HG03469 (cell line): ENCODE results near the gene KCNMA1.
A peak's percentile ranks its signal among the peaks of the same experiment; 100 is the strongest.

Experiments used
- ATAC-seq: cut with Tn5 transposase; IDR thresholded peaks from one replicate; pipeline ENCODE4 v1.9.1; 2021; ENCODE audit warnings: mild to moderate bottlenecking, moderate library complexity, moderate number of reproducible peaks; ENCODE audit not compliant: unreplicated experiment

Gene KCNMA1

DNA sequence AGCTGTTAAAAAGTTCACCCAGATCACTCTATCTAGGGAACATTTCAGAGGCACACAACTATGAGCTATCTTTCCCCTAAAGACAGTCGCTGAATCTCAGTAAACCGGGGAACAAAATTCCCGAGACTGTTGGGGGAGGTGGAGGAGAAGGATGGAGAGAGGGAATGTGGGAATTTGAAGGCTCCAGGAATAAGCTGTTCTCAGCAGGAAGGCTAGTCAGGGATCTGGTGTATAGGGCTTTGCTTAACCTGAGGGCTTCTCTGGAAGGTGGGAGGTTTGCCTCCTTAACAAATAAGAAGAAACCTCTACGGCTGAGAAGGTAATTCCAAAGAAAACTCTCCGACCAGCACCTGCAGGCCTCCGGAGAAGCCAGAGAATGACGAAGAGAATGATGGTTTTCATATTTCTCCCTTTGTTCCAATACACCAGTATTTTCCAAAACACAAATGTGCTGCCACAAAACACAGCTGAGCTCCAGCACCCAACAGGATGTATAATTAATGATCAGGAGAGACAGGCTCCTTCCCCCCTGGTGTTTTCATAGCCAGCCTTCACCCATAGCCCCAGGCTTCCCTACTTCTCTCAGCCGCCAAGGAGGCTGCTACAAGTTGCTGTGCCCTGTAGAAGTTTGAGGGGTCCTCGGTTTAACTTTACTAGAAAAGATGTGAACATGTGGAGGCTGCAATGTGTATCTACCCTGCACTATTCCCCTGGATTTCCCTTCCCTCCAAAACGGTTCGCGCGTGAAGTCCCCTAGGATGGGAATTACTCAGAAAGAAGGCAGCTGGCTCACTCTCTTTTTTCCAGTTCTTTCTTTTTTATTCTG lies 2.0 kb downstream of the KCNMA1 start:
- no peak for ATAC-seq

DNA sequence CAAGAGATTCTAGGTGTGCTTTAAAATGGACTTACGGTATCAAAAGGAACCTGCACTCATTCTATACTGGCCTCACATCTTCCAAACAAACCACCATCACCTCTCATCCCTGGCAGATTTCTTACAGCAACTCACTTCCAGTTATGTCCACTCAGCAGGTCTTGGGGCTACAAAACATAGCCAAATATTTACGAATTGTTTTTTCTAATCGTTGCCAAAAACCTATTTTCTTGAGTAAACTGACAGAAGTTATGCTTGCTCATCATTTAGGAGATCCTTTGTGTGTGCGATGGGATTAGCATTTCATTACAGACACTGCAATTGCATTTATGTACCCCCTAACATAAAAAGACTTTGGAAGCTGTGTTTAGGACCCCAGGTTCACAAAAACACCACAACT lies 2.7 kb downstream of the KCNMA1 start:
- no peak for ATAC-seq

DNA sequence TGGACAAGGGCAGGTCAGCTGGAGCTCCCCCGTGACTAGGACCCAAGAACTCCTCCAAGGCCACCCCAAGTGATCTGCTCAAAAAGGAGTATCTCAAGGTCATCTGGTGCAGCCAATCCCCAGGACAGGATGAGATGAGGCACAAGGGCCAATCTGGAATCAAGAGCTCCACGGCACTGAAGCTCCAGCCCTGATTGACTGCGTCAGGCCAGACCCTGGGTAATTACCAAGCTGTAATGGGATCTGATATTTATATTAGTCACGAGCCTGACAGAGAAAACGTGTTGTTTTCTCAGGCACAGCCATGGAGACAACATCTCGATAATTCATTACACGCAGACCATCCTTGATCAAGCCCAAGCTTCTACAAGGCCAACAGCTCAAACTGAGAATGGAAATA lies 4.2 kb downstream of the KCNMA1 start:
- no peak for ATAC-seq

DNA sequence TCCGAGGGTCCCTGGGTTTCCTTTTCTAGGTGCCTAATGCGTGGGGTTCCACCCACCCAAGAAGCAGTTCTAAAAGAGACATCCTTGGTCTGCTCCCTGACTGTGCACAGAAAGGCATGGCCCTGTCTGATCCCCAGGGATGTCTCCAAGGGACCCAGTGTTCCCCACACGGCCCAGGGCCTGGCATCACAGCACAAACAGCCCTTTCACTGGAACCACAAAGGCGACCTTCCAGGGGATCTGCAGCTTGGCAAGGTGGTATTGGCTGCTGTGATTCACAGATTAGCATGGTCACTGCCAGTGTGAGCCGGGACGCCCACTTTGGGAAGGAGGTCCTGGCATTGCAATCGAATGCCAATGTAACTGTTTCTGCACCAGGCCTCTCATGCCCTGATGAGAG lies 6.4 kb downstream of the KCNMA1 start:
- no peak for ATAC-seq

DNA sequence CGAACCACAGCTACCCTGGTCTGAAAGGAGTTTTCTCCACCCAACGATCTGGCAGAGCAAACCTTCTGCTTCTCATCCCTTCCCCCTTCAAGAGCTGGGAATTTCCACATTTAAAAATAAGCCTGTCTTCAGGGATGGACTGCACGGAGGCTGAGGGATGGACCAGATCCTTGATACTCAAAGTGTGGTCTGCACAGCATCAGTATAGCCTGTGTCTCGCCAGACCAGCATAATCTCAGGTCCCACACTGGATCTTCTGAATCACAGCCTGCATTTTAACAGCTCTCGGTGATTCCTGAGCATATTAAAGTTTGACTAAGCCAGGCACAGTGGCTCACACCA lies 7.1 kb downstream of the KCNMA1 start:
- ATAC-seq = no peak

DNA sequence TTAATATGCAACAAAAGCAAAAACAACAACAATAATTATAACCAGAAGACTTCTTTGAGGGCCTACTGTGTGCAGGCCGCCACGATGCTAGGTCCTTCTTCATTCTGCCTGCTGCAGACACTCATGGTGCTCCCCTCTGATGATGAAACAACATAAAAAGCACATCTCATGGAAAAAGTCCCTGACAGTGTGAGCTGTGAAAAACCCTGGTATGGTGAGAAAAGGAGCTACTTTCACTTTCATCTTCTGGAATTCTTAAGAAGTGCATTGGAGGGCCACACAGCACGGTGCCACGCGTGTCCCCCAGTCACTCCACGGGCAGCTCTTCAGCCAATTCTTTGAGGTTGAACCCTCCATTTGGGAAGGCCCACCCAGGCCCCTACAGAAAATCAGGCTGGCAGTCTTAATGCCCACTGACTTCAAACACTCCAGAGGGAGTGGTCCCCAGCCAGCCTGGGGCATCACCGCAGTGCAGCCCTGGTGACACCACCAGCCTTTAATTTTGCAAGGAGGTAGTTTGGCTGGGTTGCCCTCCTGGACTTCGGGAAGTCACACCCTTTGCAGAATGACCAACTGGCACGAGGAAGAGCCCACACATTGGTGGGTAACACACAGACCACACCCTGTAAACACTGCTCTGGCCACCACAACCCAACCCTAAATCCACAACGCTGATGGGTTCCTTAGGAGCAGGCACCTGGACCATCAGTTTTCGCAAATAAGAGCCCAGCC lies 7.7 kb downstream of the KCNMA1 start:
- no peak for ATAC-seq

DNA sequence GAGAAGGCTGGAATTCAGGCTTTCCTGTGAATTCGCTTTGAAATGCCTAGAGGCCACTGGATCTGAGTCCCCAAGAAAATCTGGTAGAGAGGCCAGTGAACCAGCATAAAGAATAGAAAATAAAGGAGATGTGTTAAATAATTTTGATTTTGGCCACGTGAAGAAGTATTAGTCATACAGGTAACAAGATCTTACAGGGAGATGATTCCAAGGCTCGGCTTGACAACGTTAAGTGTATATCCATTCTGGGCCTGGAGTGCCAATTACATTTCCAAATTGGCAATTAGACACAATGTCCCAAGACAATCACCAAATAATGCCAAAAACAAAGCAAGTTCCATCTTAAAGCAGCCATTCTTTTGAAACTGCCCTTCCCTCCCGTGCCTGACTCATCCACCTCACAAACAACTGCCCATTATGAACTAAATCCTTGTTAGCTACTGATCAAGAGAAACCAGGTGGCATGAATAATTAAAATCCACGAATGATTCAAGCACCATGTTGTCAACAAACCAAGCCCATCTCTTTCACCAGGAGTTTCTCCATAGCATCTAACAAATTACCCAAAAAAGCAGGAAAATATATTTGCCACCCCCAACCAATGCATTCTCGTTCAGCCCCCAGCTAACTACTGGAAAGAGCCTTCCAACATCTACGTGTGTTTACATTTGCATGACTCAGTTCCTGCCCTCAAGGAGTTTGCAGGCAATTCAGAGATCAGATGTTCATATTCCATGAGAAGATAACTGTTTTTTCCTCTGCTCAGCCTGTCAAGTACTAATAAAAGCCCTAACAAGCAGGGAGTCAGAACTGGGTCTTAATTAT lies 8.5 kb downstream of the KCNMA1 start:
- no peak for ATAC-seq

DNA sequence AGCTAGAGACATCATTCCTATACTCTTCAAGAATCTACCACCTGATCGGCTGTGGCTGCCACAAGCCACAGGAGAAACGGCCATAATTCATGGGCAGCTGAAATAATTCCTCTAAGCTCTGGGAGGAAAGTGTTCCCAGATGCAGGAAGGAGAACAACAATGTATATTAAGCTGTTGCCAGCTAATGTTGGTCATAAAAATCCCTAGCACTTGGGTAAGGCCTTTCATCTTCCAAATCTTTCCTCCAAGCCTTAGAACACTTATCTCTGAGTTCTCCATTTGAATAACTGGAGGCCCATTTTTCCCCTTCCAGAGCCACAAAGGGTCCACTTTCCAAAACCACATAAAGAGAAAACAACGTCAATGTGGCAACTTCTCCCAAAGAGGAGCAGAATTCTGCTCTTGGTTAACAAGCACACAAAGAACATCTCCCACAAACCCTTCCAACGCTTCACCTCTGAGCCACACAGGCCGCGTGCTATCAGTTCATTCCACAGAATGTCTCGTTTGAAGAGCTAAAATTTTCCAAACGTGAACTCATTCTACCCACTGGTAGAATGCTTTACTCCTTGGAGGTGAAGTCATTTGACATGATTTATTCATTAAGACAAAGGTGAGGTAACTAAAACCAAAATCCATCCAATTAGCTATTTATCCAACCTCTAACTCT lies 11.2 kb downstream of the KCNMA1 start:
- no peak for ATAC-seq

DNA sequence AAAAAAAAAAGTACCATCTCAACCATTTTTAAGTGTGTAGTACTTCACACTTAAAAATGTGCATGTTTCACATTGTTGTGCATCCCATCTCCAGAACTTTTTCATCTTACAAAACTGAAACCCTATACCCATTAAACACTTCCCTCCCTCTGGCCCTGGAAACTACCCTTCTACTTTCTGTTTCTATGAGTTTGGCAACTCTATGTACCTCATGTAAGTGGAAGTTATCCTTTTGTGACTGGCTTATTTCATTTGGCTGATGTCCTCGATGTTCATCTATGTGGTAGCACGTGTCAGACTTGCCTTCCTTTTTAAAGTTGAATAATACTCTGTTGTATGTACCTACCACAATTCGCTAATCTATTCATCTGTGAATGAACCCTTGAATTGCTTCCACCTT lies 12.2 kb downstream of the KCNMA1 start:
- no peak for ATAC-seq

DNA sequence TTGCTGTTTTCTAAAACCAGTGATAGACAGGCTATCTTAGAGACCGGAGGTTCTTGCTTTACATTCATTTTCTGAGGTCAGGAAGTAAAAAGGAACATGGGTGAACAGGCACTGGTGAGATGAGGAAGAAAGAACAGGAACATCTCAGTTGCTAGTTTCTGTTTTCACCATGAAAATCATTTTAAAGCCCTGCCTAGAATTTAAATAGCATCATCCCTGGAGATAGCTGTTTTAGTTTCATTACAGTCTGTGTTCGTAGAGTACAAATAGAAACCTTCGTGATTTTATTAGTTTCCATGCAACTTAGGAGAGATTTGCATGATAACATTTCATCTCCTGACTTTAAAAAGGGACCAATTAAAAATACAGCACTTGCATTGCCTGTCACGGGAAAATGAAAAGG lies 14.7 kb downstream of the KCNMA1 start:
- ATAC-seq = peak; percentile 60

DNA sequence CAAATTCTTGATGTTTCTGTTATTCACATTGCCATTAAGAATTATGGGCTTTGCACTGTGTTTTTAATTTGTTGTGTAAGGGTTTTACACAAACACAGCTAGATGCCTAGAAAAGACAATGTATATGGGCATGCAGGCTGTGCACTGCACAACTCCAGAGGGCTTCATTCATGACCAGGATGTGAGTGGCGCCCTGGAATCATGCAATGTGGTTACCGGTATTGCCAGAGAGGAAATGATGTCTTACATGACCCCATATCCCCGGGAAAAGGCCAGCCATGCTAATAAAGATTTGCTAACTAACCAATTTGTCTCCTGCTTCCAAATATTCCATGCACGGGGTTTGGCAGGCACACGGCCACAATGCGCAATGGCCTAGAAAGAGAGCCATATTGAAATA lies 16.9 kb downstream of the KCNMA1 start:
- no peak for ATAC-seq

DNA sequence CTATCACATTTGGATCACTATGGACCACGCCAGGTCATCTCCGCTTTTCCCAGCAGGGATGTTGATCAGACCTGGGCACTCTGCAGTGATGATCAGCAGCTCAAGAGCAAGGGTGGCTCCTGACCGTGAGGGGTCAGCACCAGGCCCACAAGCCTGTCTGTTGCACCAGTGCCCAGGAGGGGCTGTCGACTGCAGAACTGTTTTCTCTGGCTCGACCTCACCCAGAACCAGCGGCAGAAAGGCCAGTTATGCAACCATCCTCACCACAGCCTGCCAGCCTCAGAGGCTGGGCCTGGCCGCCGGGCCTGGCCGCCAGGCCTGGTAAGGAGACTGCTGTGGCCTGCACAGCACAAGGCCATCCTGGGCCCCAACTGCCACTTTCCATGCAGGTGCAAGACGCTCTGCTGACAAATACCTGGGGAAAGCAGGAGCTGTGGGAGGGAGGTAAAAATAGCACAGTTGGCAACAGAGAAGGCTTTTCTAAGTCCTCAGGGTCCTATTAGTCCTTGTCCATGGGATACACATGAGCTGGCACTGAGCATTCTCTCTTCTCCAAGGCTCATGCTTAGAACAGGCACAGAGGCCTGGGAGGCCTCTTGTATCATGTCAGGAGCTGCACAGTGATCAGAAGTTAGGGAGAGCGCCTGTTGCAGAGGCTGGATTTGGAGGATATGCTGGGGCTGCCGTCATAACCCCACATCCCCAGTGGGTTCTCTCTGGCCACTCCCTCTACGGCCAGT lies 17.5 kb downstream of the KCNMA1 start:
- no peak for ATAC-seq

DNA sequence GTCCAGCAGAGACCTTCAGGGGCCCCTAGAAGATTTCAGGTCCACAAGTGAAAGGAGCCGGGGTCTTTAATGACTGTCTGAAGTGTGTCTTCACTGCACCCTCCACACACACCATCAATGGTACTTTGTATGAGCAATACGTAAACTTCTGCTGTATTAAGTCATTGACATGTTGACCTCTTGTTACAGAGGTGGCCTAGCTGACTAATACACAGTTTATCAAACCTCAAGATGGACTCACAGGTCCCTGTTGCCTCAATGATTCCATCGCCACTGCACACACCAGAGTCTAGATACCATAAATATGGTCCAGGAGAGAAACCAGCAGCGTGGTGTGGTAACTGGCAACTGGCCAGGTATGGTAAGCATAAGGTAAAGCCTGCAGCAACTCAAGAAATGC lies 19.5 kb downstream of the KCNMA1 start:
- no peak for ATAC-seq

DNA sequence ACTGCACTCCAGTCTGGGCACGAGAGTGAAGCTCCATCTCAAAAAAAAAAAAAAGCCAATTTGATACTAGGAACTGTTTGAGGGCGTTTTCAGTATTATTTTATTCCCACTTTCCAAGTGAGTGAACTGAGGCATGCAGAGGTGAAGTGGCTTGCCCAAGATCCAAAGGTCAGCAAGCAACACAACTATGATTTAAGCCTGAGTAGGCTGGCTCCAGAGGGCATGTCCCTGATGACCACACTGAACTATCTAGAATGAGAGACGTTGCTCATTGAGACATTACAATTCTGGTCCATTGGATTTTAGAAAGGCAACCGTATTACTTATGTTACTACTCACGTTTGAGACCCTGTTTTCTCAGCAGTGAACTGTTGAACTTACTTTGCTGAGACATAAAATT lies 20.8 kb downstream of the KCNMA1 start:
- no peak for ATAC-seq

DNA sequence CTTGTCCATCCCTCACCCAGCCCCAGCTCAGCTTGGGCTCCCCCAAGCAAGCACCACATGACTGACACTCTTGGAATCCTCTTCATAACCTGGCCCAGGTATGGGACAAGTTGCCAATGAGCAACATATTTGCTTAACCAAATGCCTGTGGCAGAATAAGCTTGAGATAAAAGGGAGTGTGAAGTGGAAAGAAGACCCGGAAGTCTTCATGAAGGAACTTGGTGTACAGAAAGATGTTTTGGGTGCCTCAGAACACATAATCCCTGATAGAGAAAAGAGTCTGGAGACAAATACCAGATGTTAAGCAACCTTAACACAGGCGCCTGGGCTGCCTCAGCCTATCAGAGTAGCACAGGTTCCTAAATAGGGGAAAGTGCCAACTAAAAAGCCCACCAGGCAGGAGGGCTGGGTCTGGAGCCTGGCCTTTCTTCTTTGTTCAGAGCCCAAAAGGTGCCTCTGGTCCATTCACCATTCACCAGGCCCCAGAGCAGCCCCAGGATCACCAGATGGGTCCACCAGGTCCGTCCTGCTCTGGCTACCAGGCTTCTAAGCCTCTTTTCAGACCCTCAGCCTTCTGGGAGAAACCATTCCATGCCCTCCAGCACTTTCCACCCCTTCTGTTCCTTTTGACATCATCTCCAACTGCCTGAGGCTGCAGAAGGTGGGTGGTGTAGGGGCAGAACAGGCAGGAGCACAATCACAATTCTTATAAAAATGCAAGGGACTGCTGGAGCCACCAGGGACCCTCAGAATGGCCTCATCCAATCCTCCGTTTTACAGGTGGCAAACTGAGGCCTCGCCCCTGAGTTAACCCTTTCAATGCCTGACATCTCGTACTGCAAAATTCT lies 22.6 kb downstream of the KCNMA1 start:
- no peak for ATAC-seq

DNA sequence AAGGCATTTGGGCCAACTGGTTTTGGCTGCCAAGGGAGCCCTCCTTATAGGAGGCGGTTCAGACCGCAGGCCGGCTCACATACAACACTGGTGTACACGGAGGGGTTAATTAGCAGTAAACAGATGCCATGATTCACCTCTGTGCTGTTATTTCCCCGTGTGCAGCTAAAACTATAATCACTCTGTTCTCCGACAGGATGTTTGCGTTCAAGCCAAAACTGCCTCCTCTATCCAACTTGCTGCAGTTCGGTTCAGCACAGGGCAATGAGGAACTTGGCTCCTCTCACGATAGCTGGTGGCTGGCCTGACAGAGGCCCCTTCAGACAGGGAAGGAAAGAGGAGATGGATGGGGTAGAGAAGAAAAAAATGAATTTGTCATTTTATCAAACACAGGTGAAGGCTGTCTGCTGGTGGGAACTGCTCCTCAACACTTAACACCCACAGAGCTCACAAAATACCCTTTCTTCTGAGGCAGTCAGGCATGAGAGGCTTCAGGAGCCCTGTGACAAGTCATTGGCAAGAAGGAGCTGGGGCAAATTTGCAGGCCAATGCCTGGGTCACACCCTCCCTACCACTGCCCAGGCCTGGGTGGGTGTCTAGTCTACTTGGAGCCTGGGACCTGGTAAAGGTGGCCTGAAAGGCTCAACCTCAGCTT lies 24.0 kb downstream of the KCNMA1 start:
- no peak for ATAC-seq

DNA sequence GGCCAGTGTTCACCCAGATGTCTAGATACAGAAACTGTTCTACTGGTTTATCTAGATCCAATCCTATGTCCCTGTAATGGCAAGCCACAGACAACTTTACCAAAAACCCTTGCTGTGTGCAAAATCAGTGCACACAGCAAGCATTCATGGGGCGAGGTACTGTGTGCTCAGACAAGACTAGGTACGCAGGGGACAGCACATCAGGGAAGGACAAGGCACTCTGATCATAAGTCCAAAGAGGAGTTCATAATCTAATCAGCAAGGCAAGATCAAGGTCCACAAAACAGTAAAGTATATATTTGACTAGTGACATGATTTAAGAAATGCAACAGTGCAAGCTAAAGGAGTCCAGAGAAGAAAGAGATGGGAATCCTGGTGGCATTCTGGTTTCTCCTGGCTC lies 25.9 kb downstream of the KCNMA1 start:
- no peak for ATAC-seq

DNA sequence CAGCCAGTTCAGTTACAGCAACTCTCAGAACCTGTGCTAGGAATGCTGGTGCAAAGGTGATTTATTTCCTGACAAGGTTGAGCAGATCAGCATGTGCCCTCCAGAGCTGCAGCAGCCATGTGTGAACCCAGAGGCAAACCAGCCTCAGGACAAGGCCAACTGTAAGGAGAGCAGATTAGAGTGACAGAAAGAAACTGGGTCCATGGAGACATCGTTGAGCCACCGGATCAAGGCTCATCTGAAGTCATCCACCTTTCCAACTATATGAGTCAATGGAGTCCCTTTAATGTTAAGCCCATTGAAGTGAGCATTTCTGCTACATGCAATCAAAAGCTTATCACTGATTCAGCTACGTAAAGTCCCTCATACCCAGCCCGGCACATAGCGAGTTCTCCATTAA lies 26.4 kb downstream of the KCNMA1 start:
- no peak for ATAC-seq

DNA sequence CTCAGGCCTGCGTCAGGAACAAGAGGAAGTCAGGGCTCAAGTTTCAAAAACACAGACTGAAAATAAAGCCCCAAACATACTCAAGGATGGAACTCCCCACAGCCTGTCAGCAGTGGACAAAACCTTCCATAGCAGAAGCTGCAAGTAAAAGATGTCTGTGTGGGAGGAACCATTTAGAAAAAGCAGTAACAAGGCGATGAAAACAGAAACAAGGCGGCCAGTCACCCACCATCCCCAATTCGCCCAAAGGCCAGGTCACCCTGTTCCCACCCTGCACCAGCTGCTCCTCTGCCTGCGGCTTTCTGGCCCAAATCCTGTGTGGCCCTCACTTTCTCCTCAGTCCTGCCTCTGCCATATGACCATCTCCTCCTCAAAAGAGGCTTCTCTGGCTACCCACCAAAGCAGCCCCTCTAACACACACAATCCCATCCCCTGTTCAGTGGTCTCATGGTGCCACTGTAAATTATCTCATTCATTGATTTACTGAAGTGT lies 27.8 kb downstream of the KCNMA1 start:
- ATAC-seq = no peak
